Measurements from ENCODE around the gene FAM3B.

FAM3B gene

DNA sequence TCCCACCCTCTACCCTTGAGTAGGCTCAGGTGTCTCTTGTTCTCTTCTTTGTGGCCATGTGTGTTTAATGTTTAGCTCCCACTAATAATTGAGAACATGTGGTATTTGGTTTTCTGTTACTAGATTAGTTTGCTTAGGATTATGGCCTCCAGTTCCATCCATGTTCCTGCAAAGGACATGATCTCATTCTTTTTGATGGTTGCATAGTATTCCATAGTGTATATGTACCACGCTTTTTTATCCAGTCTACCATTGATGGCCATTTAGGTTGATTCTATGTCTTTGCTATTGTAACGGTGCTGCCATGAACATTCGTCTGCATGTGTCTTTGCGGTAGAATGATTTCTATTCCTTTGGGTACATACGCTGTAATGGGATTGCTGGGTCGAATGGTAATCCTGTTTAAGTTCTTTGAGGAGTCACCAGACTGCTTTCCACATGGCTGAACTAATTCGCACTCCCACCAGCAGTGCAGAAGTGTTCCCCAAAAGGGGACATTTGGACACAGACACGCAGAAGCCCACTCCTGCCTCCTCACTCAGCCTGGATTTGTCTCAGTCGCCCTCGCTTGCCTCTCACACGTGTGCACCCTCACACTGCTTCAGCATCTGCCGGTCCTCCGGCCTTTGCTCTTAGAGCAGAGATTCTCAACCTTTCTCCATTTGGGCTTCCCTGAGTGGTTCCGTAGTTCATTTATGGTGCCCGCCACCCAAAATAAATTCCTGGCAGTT is 48.9 kb downstream of the FAM3B start:
- H3K4me3 ChIP-seq (ENCODE audit: low read depth, low read length) = no peak overlapping the region
- TF ChIP-seq, protein P1, sequence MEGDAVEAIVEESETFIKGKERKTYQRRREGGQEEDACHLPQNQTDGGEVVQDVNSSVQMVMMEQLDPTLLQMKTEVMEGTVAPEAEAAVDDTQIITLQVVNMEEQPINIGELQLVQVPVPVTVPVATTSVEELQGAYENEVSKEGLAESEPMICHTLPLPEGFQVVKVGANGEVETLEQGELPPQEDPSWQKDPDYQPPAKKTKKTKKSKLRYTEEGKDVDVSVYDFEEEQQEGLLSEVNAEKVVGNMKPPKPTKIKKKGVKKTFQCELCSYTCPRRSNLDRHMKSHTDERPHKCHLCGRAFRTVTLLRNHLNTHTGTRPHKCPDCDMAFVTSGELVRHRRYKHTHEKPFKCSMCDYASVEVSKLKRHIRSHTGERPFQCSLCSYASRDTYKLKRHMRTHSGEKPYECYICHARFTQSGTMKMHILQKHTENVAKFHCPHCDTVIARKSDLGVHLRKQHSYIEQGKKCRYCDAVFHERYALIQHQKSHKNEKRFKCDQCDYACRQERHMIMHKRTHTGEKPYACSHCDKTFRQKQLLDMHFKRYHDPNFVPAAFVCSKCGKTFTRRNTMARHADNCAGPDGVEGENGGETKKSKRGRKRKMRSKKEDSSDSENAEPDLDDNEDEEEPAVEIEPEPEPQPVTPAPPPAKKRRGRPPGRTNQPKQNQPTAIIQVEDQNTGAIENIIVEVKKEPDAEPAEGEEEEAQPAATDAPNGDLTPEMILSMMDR (IDR thresholded peaks at IDR 0.05; ENCODE audit: borderline replicate concordance, insufficient read depth, low read depth, low read length) = no peak

DNA sequence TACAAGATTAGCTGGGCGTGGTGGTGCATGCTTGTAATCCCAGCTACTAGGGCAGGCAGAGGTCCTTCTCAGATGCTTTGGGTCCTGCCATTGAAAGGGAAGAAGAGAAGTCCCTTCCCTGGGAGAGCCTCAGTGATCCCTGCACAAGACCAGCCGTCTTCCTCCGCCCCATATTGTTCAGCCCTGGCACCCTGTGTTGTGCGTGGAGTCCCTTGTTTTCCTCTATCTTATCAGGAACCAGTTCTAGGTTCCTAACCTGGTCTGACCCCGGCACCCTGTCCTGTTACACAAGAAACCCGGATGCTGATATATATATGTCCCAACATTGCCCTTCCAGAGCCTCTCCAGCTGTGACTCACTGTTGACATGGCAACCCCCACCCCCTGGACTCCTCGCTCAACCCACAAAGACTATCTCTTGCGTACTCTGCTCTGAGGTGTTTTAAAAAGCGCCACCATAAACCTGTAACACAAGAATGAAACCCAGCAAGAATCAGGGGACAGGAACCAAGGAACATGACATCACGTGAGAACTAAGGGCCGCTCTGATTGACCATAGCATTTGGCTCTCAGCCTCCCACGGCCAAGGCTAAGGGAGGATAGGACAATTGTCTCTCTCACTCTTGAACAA is 50.0 kb downstream of the FAM3B start:
- TF ChIP-seq, protein P1 (IDR thresholded peaks at IDR 0.05; ENCODE audit: borderline replicate concordance, insufficient read depth, low read depth, low read length) = no peak
- no peak overlapping the region for H3K4me3 ChIP-seq (ENCODE audit: low read depth, low read length)

DNA sequence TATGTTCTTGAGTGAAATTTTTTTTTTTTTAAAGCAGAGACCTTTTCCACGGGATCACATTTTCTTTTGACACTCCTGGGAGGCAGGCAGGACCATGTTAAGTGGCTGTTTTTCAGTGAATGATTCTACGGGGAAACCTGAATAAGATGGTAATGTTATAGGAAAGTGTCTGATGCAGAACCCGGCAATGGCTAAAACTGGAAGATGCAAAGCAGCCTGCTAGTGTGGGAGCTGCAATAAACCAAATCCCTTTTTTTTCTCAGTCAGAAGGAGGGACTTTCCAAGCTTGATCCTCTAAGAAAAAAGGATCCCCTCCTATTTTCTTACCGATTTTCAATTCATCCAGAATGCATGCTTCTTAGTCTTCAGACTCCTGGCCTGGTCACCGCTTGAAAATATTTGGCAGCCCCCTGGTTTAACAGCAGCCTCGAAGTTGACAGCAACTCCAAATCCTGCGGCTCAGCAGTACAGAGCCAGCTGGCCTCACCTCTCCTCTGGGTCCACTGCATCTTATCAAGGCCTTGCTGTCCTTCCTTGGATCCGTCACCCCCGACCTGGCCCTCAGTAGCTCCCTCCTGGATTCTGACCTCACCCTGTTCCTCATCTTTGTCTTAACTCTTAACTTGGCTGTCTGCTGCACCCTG is 50.8 kb downstream of the FAM3B start:
- TF ChIP-seq, protein P1 (IDR thresholded peaks at IDR 0.05; ENCODE audit: borderline replicate concordance, insufficient read depth, low read depth, low read length) = no peak
- H3K4me3 ChIP-seq (ENCODE audit: low read depth, low read length) = peak overlapping the region; percentile 48

DNA sequence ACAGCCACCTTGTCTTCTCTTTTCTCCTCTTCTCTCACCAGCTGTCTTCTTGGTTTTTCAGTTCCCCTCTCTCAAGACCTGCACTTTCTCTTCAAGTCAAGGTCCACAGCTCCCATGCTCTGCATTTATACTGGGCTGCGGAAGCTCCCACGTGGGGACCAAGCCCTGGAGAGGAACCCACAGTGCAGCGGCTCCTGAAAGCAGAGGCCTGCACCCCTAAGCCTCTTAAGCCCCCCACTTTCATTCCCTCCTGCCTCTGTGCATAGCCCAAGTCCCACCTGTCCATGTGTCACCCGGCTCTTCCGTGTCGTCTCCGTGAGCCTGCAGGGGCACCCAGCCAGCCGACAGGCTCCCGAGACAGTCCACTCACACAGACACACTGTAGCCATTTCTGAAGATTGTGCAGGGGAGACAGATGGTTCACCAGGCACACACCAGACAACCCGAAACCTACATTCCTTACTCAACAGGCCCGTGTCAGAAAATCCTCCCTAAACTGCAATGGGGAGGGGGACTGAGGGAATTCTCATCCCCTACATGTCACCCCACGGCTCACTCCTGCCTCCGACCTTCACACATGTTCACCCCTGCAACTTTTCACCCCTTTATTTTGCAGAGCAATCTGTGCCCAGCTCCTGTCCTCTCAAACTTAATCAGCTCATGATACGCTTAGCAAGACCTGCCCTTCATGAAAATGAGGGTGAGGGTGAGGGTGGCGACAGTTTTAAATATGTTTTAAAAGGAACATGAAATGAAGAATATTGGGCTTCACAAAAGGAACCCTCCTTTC is 51.5 kb downstream of the FAM3B start:
- peak overlapping the region; percentile 48 for H3K4me3 ChIP-seq (ENCODE audit: low read depth, low read length)

DNA sequence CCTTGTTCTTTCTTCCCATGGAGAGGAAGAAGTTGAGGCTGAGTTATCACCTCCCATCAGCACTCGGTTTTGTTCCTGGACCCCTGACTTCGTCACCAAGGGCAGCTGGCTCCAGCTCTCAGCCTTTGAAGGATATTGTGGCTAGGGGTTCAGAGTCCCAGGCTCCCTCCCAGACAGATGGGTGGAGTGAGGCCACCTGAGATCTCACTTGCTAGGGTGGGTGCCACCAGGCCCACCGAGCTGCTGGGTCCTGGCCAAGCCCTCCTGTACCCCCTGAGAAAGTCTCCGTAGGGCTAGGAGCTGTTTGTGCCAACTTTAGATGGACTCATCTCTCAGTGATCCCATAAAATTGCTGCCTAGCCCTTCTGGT is 52.1 kb downstream of the FAM3B start:
- peak overlapping the region; percentile 58 for H3K4me3 ChIP-seq (ENCODE audit: low read depth, low read length)
- TF ChIP-seq, protein P1 (IDR thresholded peaks at IDR 0.05; ENCODE audit: borderline replicate concordance, insufficient read depth, low read depth, low read length) = no peak

More for the DNA sequence above, 51.5 kb downstream of the FAM3B start:
- TF ChIP-seq, protein P1 (IDR thresholded peaks at IDR 0.05; ENCODE audit: borderline replicate concordance, insufficient read depth, low read depth, low read length) = no peak

DNA sequence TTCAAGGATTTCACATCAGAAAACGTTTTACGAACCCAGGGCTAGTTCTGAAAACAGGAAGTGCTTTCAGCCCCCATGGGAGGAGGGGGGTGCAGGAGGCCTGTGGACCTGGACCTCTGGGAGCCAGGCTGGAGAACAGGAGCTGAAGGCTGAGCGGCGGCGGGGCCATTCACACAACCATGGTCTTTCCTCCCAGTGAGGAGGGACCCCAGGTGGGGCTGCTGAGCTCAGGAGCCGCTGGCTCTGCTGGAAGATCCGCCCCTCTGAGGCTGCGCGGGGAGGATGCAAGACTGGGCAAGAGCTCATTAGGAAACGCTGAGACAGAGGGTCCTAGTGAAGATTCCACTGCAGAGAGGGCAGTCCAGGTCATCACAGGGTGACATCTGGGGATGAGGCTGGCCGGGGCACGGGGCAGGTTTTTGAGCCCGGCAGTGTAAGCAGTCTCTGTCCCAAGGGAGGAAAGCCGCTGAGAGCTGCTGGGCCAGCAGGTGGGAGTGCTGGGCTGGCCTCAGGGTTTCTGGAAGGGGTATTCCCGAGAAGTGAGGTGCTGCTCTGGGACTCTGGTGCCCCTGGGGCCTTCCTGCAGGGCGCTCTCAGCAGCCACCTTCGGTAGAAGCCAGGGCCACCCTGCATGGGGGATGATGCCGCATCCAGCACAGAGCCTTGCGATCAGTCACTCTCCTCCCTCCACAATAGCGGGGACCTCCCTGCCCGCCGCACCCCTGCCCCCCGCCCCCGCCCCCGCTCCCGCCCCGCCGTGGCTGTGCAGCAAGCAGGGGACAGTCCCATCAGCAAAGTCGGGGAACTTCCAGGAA is 52.7 kb downstream of the FAM3B start:
- H3K4me3 ChIP-seq (ENCODE audit: low read depth, low read length) = peak overlapping the region; percentile 58
- TF ChIP-seq, protein P1 (IDR thresholded peaks at IDR 0.05; ENCODE audit: borderline replicate concordance, insufficient read depth, low read depth, low read length) = 0 out of 2 replicates have a peak, but pooled peaks have one; percentile 11
